Omental fat pad (tissue), 4 donors: ENCODE results near the gene ALDH1A3. TPM values are rescaled to one million over a fixed set of nuclear protein-coding genes. Genes with fewer than 3 reads are reported as not detected.

Source experiments
- ATAC-seq: fragments of 150-250 bp; one replicate; pipeline ENCODE4 v1.9.1; 2016; ENCODE audit warnings: mild to moderate bottlenecking, moderate library complexity; ENCODE audit not compliant: low FRiP score
- DNase-seq: peaks from one replicate; pipeline ENCODE4 v3.0.0-alpha.2; 2019; ENCODE audit warnings: low spot score
- total RNA-seq, 4 donors: library from RNA; depleted of rRNA; stranded (reverse); fragments of >200 nt; gene quantifications; one replicate each; pipeline ENCODE4 v1.1.0, GENCODE V29; 2016
- TF ChIP-seq, protein P1 (sequence below), 3 donors: fragments of 450-650 bp; IDR thresholded peaks; one replicate each; pipeline ENCODE4 v1.5.1; 2016 to 2017; ENCODE audit warnings: antibody characterized with exemption in 3 of 3, mild to moderate bottlenecking in 3 of 3, moderate library complexity in 2 of 3

ALDH1A3 gene
- total RNA-seq, 4 donors from 2014 or later, result 61.3 to 1,088 (median 519) TPM

GRCh38 chr15:100909989-100910955, 30.6 kb downstream of the ALDH1A3 start:
- DNase-seq (peak; percentile 10), ATAC-seq (peak; percentile 12)
- TF ChIP-seq, protein P1, sequence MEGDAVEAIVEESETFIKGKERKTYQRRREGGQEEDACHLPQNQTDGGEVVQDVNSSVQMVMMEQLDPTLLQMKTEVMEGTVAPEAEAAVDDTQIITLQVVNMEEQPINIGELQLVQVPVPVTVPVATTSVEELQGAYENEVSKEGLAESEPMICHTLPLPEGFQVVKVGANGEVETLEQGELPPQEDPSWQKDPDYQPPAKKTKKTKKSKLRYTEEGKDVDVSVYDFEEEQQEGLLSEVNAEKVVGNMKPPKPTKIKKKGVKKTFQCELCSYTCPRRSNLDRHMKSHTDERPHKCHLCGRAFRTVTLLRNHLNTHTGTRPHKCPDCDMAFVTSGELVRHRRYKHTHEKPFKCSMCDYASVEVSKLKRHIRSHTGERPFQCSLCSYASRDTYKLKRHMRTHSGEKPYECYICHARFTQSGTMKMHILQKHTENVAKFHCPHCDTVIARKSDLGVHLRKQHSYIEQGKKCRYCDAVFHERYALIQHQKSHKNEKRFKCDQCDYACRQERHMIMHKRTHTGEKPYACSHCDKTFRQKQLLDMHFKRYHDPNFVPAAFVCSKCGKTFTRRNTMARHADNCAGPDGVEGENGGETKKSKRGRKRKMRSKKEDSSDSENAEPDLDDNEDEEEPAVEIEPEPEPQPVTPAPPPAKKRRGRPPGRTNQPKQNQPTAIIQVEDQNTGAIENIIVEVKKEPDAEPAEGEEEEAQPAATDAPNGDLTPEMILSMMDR (IDR thresholded peaks at IDR 0.05), result no peak

GRCh38 chr15:100911086-100911485, 31.5 kb downstream of the ALDH1A3 start:
- TF ChIP-seq, protein P1 (IDR thresholded peaks at IDR 0.05), result no peak
- DNase-seq, result no peak
- ATAC-seq, result no peak

- ATAC-seq (no peak), DNase-seq (no peak)
- TF ChIP-seq, protein P1 (IDR thresholded peaks at IDR 0.05), result no peak
Observed at GRCh38 chr15:100913961-100914360, 34.3 kb downstream of the ALDH1A3 start.

DNA sequence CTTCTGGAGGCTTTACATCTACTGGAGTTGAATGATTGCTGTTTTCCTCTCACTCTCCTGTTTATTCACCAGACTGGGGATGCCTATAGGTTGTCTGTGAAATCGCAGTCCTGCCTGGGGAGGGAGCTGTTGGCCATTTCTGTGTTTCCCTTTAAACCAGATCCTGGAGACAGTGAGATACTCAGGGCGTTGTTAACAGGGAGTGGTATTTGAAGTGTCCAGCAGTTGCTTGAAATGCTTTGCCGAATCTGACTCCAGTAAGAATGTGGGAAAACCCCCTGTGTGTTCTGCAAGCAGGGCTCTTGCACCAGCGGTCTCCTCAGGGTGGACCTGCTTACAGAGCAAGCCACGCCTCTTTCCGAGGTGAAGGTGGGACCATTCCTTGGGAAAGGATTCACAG, 35.2 kb downstream of the ALDH1A3 start:
- DNase-seq, result no peak
- ATAC-seq, result no peak

GRCh38 chr15:100918034-100918689, 38.5 kb downstream of the ALDH1A3 start:
- ATAC-seq (peak; percentile 57), DNase-seq (no peak)
- TF ChIP-seq, protein P1 (IDR thresholded peaks at IDR 0.05), result peak in 1 of 3 donors; percentile 84

More for the DNA sequence above, 35.2 kb downstream of the ALDH1A3 start:
- TF ChIP-seq, protein P1 (IDR thresholded peaks at IDR 0.05), result no peak

DNA sequence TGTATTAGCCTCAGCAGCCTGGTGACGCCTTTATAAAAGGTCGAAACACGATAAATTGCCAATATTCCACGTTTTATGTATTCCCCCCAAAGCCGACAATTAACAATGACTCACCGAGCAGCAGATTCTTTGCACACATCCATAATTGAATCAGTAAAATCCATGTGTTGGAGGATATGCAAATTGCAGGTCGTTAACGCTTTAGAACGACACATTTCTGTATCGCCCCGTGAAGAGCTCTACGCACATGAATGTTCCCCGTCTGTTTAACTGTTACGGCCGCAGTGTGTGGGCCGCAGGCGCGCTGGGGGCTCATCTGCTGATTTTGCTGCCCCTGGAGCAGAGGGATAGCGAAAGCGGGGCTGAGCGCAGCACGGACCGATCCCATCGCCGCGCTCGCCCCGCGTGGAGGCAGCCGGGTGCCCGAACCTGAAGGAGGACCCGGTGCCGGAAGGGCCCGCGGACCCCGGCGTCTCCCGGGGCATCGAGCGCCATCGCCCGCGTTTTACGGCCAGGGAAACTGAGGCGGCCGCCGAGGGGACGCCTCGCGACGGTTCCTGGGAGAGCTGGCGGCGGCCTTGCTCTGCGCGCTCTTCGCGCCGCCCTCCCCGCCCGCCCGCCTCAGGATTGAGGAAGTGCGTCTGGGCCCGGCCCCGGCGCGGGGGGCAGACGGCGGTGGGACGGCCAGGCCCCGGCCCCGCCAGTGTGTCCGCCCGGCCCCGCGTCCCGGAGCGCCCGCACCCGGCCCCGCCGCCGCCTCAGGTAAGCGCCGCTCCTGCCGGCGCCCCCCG, 39.3 kb downstream of the ALDH1A3 start, which contains the start of gene LRRK1:
TSS of gene LRRK1 (plus strand) at position 668 of the 791 bp plus-strand sequence. CDS start 5,276 bp downstream, outside the sequence.
- TF ChIP-seq, protein P1 (IDR thresholded peaks at IDR 0.05), result no peak
- ATAC-seq, result peak; percentile 55
- DNase-seq, result no peak
